ENCODE results near the gene C12orf60. TPM values are rescaled to one million over a fixed set of nuclear protein-coding genes. Genes with fewer than 3 reads are reported as not detected.

Gene C12orf60
- total RNA-seq, 1 donor = 0.72 TPM

DNA sequence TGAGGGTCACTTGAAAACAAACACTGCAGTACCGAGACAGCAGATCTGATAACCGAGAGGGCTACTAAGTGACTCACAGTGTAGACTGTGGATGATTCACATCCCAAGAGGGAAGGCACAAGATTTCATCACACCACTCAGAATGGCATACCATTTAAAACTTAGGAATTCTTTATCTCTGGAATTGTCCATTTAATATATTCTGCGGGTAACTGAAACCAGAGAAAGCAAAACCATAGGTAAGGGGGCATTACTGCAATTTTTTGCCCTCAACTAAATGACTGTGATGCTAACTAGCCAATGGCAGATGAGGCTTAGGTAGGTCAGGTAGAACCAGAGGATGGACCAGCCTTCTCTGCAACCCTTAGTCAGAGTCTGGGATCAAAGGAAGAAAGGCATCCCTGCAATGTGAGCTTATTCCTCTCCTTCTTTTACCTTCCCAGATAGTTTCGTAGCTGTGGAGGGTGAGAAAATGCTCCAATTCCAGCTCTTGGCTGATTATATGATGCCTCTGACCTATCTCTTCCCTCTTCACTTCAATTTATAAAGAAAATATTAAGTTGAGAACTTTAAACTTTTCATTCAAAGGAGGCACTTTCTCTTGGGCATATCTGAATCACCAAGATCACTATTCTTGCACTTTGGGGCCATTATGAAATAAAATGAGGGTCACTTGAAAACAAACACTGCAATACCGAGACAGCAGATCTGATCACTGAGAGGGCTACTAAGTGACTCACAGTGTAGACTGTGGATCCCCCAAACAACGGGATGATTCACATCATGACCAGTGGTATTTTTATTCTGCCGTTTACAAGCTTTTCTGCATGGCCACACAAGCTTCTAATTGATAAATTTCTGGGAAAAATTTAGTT, 33.1 kb downstream of the C12orf60 start:
- peak overlapping the region; percentile 76 for H3K27ac ChIP-seq (ENCODE audit: low read depth, low read length)
- no peak for DNase-seq (ENCODE audit: insufficient read length, low spot score, missing footprints)
- peaks cover 31% of the 10 kb centered on the region for H3K4me1 ChIP-seq (ENCODE audit: insufficient read depth, low read length)
- no peaks in the 10 kb centered on the region for H3K79me2 ChIP-seq (ENCODE audit: insufficient read depth, low read length)
- H3K4me2 ChIP-seq (ENCODE audit: insufficient read depth, low read length) = peak overlapping the region; percentile 83
- H3K9me3 ChIP-seq (ENCODE audit: low read depth, low read length) = no peaks in the 10 kb centered on the region
- H3K36me3 ChIP-seq (ENCODE audit: insufficient read depth, low read length) = no peaks in the 10 kb centered on the region
- TF ChIP-seq, protein P1, sequence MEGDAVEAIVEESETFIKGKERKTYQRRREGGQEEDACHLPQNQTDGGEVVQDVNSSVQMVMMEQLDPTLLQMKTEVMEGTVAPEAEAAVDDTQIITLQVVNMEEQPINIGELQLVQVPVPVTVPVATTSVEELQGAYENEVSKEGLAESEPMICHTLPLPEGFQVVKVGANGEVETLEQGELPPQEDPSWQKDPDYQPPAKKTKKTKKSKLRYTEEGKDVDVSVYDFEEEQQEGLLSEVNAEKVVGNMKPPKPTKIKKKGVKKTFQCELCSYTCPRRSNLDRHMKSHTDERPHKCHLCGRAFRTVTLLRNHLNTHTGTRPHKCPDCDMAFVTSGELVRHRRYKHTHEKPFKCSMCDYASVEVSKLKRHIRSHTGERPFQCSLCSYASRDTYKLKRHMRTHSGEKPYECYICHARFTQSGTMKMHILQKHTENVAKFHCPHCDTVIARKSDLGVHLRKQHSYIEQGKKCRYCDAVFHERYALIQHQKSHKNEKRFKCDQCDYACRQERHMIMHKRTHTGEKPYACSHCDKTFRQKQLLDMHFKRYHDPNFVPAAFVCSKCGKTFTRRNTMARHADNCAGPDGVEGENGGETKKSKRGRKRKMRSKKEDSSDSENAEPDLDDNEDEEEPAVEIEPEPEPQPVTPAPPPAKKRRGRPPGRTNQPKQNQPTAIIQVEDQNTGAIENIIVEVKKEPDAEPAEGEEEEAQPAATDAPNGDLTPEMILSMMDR (IDR thresholded peaks at IDR 0.05; ENCODE audit: extremely low read depth, low read depth, low read length) = no peak
- peak overlapping the region; percentile 32 for H3K4me3 ChIP-seq (ENCODE audit: insufficient read depth, low read length)
- no peak overlapping the region for H2AFZ ChIP-seq (ENCODE audit: low read length)
- H3K27me3 ChIP-seq (ENCODE audit: insufficient read depth, low read length) = no peaks in the 10 kb centered on the region
- no peaks in the 10 kb centered on the region for H4K20me1 ChIP-seq (ENCODE audit: insufficient read depth, low read length)

DNA sequence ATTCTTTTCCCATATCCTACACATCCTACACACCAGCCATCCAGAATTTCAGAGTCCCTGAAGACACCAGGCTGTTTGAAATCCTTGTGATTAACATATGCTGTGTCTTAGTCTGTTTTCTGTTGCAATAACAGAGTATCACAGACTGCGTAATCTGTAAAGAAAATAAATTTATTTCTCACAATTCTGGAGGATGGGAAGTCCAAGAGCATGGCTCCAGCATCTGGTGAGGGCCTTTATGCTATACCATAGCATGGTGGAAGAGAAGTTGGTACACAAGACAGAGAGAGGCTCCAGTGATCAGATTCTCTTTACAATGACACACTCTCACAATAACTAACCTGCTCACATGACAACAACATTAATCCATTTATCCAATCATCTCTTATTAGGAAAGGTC, 35.8 kb downstream of the C12orf60 start:
- no peaks in the 10 kb centered on the region for H4K20me1 ChIP-seq (ENCODE audit: insufficient read depth, low read length)
- no peaks in the 10 kb centered on the region for H3K36me3 ChIP-seq (ENCODE audit: insufficient read depth, low read length)
- no peak overlapping the region for H3K4me3 ChIP-seq (ENCODE audit: insufficient read depth, low read length)
- peaks cover 33% of the 10 kb centered on the region for H3K4me1 ChIP-seq (ENCODE audit: insufficient read depth, low read length)
- H3K4me2 ChIP-seq (ENCODE audit: insufficient read depth, low read length) = no peak overlapping the region
- H3K27me3 ChIP-seq (ENCODE audit: insufficient read depth, low read length) = no peaks in the 10 kb centered on the region
- no peaks in the 10 kb centered on the region for H3K79me2 ChIP-seq (ENCODE audit: insufficient read depth, low read length)
- no peak overlapping the region for H2AFZ ChIP-seq (ENCODE audit: low read length)
- TF ChIP-seq, protein P1 (IDR thresholded peaks at IDR 0.05; ENCODE audit: extremely low read depth, low read depth, low read length) = no peak
- no peak overlapping the region for H3K27ac ChIP-seq (ENCODE audit: low read depth, low read length)
- no peak for DNase-seq (ENCODE audit: insufficient read length, low spot score, missing footprints)
- no peaks in the 10 kb centered on the region for H3K9me3 ChIP-seq (ENCODE audit: low read depth, low read length)

DNA sequence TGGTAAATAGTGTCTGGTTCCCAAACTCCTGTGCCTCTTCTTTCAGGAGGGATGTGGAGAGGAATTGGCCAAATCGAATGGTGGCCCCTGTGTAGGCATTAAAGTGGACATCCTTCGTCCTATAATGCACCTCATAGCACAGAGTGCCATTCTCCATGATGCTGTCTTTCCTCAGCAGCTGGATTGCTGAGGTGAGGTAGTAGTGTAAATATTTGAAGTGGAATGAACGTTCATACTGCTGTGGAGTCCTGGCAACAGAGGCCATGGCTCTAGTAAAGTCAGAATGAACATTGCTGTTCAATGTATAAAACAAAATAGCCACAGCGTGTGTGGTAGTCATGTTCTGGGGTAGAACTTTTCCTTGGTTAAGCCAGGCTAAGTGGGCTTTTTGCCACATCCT, 37.1 kb downstream of the C12orf60 start:
- Histone ChIP-seq H3K27ac (ENCODE audit: low read depth, low read length) (no peak overlapping the region), H3K9me3 (ENCODE audit: low read depth, low read length) (no peaks in the 10 kb centered on the region), H3K27me3 (ENCODE audit: insufficient read depth, low read length) (no peaks in the 10 kb centered on the region), H3K4me1 (ENCODE audit: insufficient read depth, low read length) (peaks cover 33% of the 10 kb centered on the region), H2AFZ (ENCODE audit: low read length) (no peak overlapping the region), H4K20me1 (ENCODE audit: insufficient read depth, low read length) (no peaks in the 10 kb centered on the region), H3K36me3 (ENCODE audit: insufficient read depth, low read length) (no peaks in the 10 kb centered on the region), H3K79me2 (ENCODE audit: insufficient read depth, low read length) (no peaks in the 10 kb centered on the region), H3K4me3 (ENCODE audit: insufficient read depth, low read length) (no peak overlapping the region), H3K4me2 (ENCODE audit: insufficient read depth, low read length) (no peak overlapping the region)
- TF ChIP-seq, protein P1 (IDR thresholded peaks at IDR 0.05; ENCODE audit: extremely low read depth, low read depth, low read length) = no peak
- DNase-seq (ENCODE audit: insufficient read length, low spot score, missing footprints) = no peak

DNA sequence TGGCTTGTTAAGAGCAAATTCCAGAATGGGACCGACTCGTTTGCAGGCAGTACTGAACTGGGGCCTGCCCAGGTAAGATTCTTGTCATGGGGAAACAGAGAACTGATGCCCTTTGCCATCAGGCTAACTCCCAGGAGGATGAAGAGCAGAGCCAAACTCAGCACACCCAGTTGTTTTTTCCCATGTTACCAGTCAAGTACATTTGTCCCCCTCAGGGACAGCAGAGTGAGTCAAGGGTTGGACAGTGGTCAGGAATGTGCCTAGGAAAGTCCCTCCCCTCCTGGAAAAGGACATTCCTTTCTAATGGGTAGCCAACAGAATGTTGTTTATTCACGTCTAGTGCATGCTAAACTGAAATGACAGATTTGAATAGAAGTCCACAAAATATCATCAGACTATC, 38.3 kb downstream of the C12orf60 start:
- Histone ChIP-seq H3K4me2 (ENCODE audit: insufficient read depth, low read length) (peak overlapping the region; percentile 56), H3K79me2 (ENCODE audit: insufficient read depth, low read length) (no peaks in the 10 kb centered on the region), H3K27me3 (ENCODE audit: insufficient read depth, low read length) (no peaks in the 10 kb centered on the region), H3K27ac (ENCODE audit: low read depth, low read length) (no peak overlapping the region), H3K4me3 (ENCODE audit: insufficient read depth, low read length) (no peak overlapping the region), H3K4me1 (ENCODE audit: insufficient read depth, low read length) (peaks cover 22% of the 10 kb centered on the region), H3K9me3 (ENCODE audit: low read depth, low read length) (no peaks in the 10 kb centered on the region), H2AFZ (ENCODE audit: low read length) (no peak overlapping the region), H4K20me1 (ENCODE audit: insufficient read depth, low read length) (no peaks in the 10 kb centered on the region), H3K36me3 (ENCODE audit: insufficient read depth, low read length) (no peaks in the 10 kb centered on the region)
- DNase-seq (ENCODE audit: insufficient read length, low spot score, missing footprints) = no peak
- TF ChIP-seq, protein P1 (IDR thresholded peaks at IDR 0.05; ENCODE audit: extremely low read depth, low read depth, low read length) = no peak
